NT2/D1 (cell line): ENCODE data around the gene ELFN1.

ENCODE experiments used
- YY1 ChIP-seq: IDR thresholded peaks from 2 replicates; pipeline ENCODE4 v1.6.1; 2011; ENCODE audit not compliant: insufficient read length, insufficient read depth
- ZNF274 ChIP-seq: IDR thresholded peaks from 2 replicates; pipeline ENCODE4 v1.6.1; 2011; ENCODE audit warnings: mild to moderate bottlenecking, low read depth, low read length

GRCh38 chr7:1666317-1666822, 3.7 kb upstream of the ELFN1 start:
- TF ChIP-seq YY1 (no peak), ZNF274 (no peak)
